ENCODE data around the gene ANGEL1. TPM values are rescaled to one million over a fixed set of nuclear protein-coding genes. Genes with fewer than 3 reads are reported as not detected.

The ANGEL1 gene
- total and polyA plus RNA-seq, 4 donors = 5.2 to 15.9 (median 9.6) TPM

DNA sequence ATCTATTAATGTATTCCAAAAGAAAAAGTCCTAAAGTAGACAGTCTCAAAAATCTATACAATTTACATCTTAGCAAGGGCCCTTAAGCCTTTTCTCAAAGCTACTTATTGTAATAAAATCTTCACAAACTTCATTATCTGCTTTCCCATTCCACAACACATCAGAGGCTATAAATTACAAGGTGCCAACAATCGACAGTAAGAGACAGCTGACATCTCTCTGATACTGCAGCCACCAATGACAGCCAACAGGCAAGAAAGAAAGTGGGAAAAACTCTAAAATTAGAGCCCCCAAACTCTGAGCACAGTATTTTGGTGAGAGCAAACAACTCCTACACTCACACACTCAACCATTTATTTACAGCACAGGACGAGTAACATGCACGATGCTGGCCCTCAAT, 2.2 kb downstream of the ANGEL1 start:
- Histone ChIP-seq H3K4me1 (ENCODE audit: control insufficient read depth in 4 of 4, insufficient read depth in 4 of 4, low read length in 3 of 4) (peaks cover 2 to 24% (median 16%) of the 10 kb centered on the region in 4 donors), H3K4me3 (ENCODE audit: low read depth in 1 of 3, low read length in 3 of 3) (peak overlapping the region in 2 of 3 donors; percentile 51 to 78), H3K9me3 (ENCODE audit: control insufficient read depth in 4 of 4, low read length in 3 of 4) (no peaks in the 10 kb centered on the region), H3K9ac (ENCODE audit: low read depth in 1 of 2, low read length in 2 of 2) (peak overlapping the region; percentile 21 to 94), H3K36me3 (ENCODE audit: control insufficient read depth in 4 of 4, insufficient read depth in 3 of 4, low read depth in 1 of 4, low read length in 3 of 4) (peaks cover 0 to 34% (median 29%) of the 10 kb centered on the region in 4 donors), H3K27ac (ENCODE audit: low read depth in 1 of 2, low read length in 2 of 2) (peak overlapping the region; percentile 83 to 97), H3K27me3 (ENCODE audit: control insufficient read depth in 4 of 4, insufficient read depth in 4 of 4, low read length in 3 of 4) (no peaks in the 10 kb centered on the region)
- TF ChIP-seq, protein P1, sequence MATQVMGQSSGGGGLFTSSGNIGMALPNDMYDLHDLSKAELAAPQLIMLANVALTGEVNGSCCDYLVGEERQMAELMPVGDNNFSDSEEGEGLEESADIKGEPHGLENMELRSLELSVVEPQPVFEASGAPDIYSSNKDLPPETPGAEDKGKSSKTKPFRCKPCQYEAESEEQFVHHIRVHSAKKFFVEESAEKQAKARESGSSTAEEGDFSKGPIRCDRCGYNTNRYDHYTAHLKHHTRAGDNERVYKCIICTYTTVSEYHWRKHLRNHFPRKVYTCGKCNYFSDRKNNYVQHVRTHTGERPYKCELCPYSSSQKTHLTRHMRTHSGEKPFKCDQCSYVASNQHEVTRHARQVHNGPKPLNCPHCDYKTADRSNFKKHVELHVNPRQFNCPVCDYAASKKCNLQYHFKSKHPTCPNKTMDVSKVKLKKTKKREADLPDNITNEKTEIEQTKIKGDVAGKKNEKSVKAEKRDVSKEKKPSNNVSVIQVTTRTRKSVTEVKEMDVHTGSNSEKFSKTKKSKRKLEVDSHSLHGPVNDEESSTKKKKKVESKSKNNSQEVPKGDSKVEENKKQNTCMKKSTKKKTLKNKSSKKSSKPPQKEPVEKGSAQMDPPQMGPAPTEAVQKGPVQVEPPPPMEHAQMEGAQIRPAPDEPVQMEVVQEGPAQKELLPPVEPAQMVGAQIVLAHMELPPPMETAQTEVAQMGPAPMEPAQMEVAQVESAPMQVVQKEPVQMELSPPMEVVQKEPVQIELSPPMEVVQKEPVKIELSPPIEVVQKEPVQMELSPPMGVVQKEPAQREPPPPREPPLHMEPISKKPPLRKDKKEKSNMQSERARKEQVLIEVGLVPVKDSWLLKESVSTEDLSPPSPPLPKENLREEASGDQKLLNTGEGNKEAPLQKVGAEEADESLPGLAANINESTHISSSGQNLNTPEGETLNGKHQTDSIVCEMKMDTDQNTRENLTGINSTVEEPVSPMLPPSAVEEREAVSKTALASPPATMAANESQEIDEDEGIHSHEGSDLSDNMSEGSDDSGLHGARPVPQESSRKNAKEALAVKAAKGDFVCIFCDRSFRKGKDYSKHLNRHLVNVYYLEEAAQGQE (IDR thresholded peaks at IDR 0.05) = no peak
- TF ChIP-seq SP1 (IDR thresholded peaks at IDR 0.05) = no peak
- TF ChIP-seq HNF4A (conservative IDR thresholded peaks at IDR 0.05) = no peak
- TF ChIP-seq TAF1 (conservative IDR thresholded peaks at IDR 0.05) = no peak
- TF ChIP-seq HNF4G (IDR thresholded peaks at IDR 0.05) = no peak
- TF ChIP-seq, protein P2, sequence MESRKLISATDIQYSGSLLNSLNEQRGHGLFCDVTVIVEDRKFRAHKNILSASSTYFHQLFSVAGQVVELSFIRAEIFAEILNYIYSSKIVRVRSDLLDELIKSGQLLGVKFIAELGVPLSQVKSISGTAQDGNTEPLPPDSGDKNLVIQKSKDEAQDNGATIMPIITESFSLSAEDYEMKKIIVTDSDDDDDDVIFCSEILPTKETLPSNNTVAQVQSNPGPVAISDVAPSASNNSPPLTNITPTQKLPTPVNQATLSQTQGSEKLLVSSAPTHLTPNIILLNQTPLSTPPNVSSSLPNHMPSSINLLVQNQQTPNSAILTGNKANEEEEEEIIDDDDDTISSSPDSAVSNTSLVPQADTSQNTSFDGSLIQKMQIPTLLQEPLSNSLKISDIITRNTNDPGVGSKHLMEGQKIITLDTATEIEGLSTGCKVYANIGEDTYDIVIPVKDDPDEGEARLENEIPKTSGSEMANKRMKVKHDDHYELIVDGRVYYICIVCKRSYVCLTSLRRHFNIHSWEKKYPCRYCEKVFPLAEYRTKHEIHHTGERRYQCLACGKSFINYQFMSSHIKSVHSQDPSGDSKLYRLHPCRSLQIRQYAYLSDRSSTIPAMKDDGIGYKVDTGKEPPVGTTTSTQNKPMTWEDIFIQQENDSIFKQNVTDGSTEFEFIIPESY (IDR thresholded peaks at IDR 0.05) = no peak
- no peak for TF ChIP-seq RXRA (IDR thresholded peaks at IDR 0.05)
- TF ChIP-seq, protein P3, sequence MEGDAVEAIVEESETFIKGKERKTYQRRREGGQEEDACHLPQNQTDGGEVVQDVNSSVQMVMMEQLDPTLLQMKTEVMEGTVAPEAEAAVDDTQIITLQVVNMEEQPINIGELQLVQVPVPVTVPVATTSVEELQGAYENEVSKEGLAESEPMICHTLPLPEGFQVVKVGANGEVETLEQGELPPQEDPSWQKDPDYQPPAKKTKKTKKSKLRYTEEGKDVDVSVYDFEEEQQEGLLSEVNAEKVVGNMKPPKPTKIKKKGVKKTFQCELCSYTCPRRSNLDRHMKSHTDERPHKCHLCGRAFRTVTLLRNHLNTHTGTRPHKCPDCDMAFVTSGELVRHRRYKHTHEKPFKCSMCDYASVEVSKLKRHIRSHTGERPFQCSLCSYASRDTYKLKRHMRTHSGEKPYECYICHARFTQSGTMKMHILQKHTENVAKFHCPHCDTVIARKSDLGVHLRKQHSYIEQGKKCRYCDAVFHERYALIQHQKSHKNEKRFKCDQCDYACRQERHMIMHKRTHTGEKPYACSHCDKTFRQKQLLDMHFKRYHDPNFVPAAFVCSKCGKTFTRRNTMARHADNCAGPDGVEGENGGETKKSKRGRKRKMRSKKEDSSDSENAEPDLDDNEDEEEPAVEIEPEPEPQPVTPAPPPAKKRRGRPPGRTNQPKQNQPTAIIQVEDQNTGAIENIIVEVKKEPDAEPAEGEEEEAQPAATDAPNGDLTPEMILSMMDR (IDR thresholded peaks at IDR 0.05; ENCODE audit: low read depth, low read length, missing input control) = no peak
- no peak for TF ChIP-seq NR2F2 (IDR thresholded peaks at IDR 0.05)
- TF ChIP-seq RAD21 (IDR thresholded peaks at IDR 0.05) = no peak
- TF ChIP-seq YY1 (IDR thresholded peaks at IDR 0.05) = no peak
- no peak for TF ChIP-seq FOXA2 (IDR thresholded peaks at IDR 0.05)
- no peak for TF ChIP-seq GABPA (IDR thresholded peaks at IDR 0.05 in 1 of 2, conservative IDR thresholded peaks at IDR 0.05 in 1 of 2)
- no peak for TF ChIP-seq EGR1 (IDR thresholded peaks at IDR 0.05; ENCODE audit: low read depth in 2 of 2)
- no peak for TF ChIP-seq FOXA1 (IDR thresholded peaks at IDR 0.05)
- TF ChIP-seq, protein P4, sequence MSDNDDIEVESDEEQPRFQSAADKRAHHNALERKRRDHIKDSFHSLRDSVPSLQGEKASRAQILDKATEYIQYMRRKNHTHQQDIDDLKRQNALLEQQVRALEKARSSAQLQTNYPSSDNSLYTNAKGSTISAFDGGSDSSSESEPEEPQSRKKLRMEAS (IDR thresholded peaks at IDR 0.05) = no peak
- TF ChIP-seq JUND (IDR thresholded peaks at IDR 0.05) = no peak
- TF ChIP-seq, protein P5, sequence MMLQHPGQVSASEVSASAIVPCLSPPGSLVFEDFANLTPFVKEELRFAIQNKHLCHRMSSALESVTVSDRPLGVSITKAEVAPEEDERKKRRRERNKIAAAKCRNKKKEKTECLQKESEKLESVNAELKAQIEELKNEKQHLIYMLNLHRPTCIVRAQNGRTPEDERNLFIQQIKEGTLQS (IDR thresholded peaks at IDR 0.05) = no peak
- no peak for DNase-seq (ENCODE audit: low spot score)
- whole genome bisulfite sequencing = 11% methylated on average over 3 of the region's 3 CpGs

Measured in liver (tissue), 9 donors.